Measurements from ENCODE around the gene GDF2. TPM values are rescaled to one million over a fixed set of nuclear protein-coding genes. Genes with fewer than 3 reads are reported as not detected.

Gene GDF2
- total and polyA plus RNA-seq, 10 of the 15 experiments (the other 5 are each of a cell fraction or from before 2014, with no cell fraction given): not detected

DNA sequence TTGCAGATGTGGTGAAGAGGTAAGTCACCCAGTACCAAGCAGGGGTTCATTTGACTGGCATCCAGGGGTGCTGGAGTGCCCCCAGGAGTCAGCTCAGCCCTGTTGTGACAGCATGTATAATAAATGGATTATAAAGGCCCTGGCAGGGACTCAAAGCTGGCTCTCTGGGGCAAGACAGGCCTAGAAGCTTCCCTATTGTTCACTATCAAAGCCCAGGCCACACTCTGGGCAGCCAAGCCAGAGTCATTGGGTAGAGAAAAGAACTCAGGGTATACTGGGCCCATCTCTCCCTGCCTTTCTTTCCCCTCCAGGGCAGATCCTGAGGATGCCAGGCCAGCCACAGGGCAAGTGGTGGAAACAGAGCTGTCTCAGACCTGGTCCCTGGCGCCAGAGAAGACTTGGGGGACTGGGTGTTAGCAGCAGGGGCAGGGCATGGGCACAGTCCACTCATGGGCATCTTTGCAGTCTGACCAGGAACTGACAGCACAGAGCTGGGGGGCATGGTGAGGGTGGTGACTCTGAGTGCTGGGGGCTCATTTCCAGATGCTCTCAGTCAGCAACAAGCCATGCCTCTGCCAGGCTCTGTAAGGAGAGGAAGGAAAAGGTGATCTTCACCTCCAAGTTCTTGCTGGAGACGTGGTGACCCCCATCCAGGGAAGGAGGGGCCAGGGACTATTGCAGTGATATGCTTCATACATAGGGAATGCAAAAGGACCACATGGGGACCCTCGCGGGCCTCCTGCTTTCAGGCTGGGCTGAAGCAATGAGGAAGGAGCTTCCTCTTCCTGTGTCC is 37.6 kb downstream of the GDF2 start:
- POLR2A ChIA-PET: no interaction called here
- CTCF ChIA-PET: no interaction called here
- WGBS (ENCODE audit: insufficient coverage, insufficient replicate concordance, low lambda C conversion rate, missing lambda C conversion rate): 7% methylated on average over 4 of the region's 4 CpGs

More for the DNA sequence above, 37.6 kb downstream of the GDF2 start:
- no peak for DNase-seq (ENCODE audit: low read depth, low spot score)
- TF ChIP-seq, protein P1, sequence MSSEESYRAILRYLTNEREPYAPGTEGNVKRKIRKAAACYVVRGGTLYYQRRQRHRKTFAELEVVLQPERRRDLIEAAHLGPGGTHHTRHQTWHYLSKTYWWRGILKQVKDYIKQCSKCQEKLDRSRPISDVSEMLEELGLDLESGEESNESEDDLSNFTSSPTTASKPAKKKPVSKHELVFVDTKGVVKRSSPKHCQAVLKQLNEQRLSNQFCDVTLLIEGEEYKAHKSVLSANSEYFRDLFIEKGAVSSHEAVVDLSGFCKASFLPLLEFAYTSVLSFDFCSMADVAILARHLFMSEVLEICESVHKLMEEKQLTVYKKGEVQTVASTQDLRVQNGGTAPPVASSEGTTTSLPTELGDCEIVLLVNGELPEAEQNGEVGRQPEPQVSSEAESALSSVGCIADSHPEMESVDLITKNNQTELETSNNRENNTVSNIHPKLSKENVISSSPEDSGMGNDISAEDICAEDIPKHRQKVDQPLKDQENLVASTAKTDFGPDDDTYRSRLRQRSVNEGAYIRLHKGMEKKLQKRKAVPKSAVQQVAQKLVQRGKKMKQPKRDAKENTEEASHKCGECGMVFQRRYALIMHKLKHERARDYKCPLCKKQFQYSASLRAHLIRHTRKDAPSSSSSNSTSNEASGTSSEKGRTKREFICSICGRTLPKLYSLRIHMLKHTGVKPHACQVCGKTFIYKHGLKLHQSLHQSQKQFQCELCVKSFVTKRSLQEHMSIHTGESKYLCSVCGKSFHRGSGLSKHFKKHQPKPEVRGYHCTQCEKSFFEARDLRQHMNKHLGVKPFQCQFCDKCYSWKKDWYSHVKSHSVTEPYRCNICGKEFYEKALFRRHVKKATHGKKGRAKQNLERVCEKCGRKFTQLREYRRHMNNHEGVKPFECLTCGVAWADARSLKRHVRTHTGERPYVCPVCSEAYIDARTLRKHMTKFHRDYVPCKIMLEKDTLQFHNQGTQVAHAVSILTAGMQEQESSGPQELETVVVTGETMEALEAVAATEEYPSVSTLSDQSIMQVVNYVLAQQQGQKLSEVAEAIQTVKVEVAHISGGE (CRISPR knock-in tag; IDR thresholded peaks at IDR 0.05): no peak
- in situ Hi-C loops (cut with MboI) (no loop called here), intact Hi-C loops (cut with micrococcal nuclease; ENCODE audit: unreplicated experiment) (no loop called here)
- ChIA-PET RAD21 (ENCODE audit: unreplicated experiment) (no interaction called here), SMC1A (ENCODE audit: uncharacterized antibody, unreplicated experiment) (no interaction called here)
- Histone ChIP-seq H3K4me3 (no peak overlapping the region), H3K79me2 (ENCODE audit: control insufficient read depth, insufficient read depth, low read length) (no peaks in the 10 kb centered on the region), H3K4me1 (ENCODE audit: control insufficient read depth, insufficient read depth, low read length) (no peaks in the 10 kb centered on the region), H3K4me2 (ENCODE audit: control insufficient read depth, insufficient read depth) (no peak overlapping the region), H4K20me1 (ENCODE audit: control insufficient read depth, insufficient read depth) (no peaks in the 10 kb centered on the region), H3K9me3 (replicated peaks; ENCODE audit: control insufficient read depth, insufficient read depth, low read length) (no peaks in the 10 kb centered on the region), H3K36me3 (ENCODE audit: control insufficient read depth in 2 of 2, insufficient read depth in 2 of 2, low read length in 1 of 2) (no peaks in the 10 kb centered on the region), H3K9ac (ENCODE audit: control insufficient read depth, insufficient read depth, low read length) (no peak overlapping the region), H2AFZ (ENCODE audit: control insufficient read depth, low read depth, low read length) (no peak overlapping the region), H3K27me3 (replicated peaks in 1 of 2; ENCODE audit: control insufficient read depth in 2 of 2, insufficient read depth in 2 of 2, low read length in 1 of 2) (no peaks in the 10 kb centered on the region; a peak in 1 of 4 replicates), H3K27ac (ENCODE audit: control insufficient read depth, insufficient read depth) (no peak overlapping the region)
- no TSS peak for BruUV-seq (replicated peaks)
- ATAC-seq: no peak
- no peak for FAIRE-seq

All from GM12878 (cell line).